IMR-90 (cell line): ENCODE measurements around the gene RPL39. TPM values are rescaled to one million over a fixed set of nuclear protein-coding genes. Genes with fewer than 3 reads are reported as not detected.

Source experiments
- ATAC-seq: fragments of 200-7000 bp; cut with Tn5 transposase; 2 replicates; pipeline ENCODE4 v1.9.1; 2020; ENCODE audit warnings: low read depth, mild to moderate bottlenecking, moderate library complexity
- BruUV-seq: library from RNA; stranded (reverse); fragments of 400-500 nt; replicated peaks from 2 replicates; lab custom pipeline; 2021; lab: Mats Ljungman, UMichigan
- CTCF ChIA-PET: fragments of 300-600 bp; formaldehyde crosslinking; extraction: SDS; loops from one replicate; lab custom pipeline; 2021; ENCODE audit warnings: antibody characterized with exemption; lab: Yijun Ruan, JAX
- POLR2A ChIA-PET: fragments of 300-600 bp; sonication (Branson Sonifier 250); formaldehyde crosslinking; loops from one replicate; lab custom pipeline; 2022; ENCODE audit warnings: antibody characterized with exemption; ENCODE audit not compliant: unreplicated experiment; lab: Charles Lee
- DNase-seq: peaks from one replicate; pipeline ENCODE4 v3.0.0; 2013
- H2AFZ ChIP-seq: replicated peaks from 2 replicates; pipeline ENCODE3; 2013; ENCODE audit warnings: low read length, mild to moderate bottlenecking; ENCODE audit not compliant: poor library complexity
- H2AK5ac ChIP-seq: 2 replicates; pipeline ENCODE4 v1.6.1; 2013; ENCODE audit warnings: low read depth, low read length, inconsistent platforms
- H2AK9ac ChIP-seq: replicated peaks from 2 replicates; pipeline ENCODE3; 2013; ENCODE audit warnings: mild to moderate bottlenecking, low read depth, low read length, moderate library complexity; ENCODE audit not compliant: poor library complexity
- H2BK120ac ChIP-seq: 2 replicates; pipeline ENCODE4 v1.6.1; 2013; ENCODE audit warnings: low read depth, low read length, inconsistent platforms
- H2BK15ac ChIP-seq: 3 replicates; pipeline ENCODE4 v1.6.1; 2013; ENCODE audit warnings: low read depth, low read length, inconsistent platforms
- H2BK20ac ChIP-seq: 2 replicates; pipeline ENCODE4 v1.6.1; 2013; ENCODE audit warnings: low read depth, mild to moderate bottlenecking, inconsistent platforms, low read length, moderate library complexity
- H2BK5ac ChIP-seq: 2 replicates; pipeline ENCODE4 v1.6.1; 2013; ENCODE audit warnings: mild to moderate bottlenecking, low read depth, low read length, inconsistent platforms; ENCODE audit not compliant: poor library complexity, severe bottlenecking
- H3K14ac ChIP-seq: replicated peaks from 2 replicates; pipeline ENCODE4 v1.6.1; 2013; ENCODE audit warnings: low read depth, low read length, inconsistent platforms
- H3K18ac ChIP-seq: 2 replicates; pipeline ENCODE4 v1.6.1; 2013; ENCODE audit warnings: low read depth, low read length, control low read depth
- H3K23ac ChIP-seq: 2 replicates; pipeline ENCODE4 v1.6.1; 2013; ENCODE audit warnings: low read depth, low read length, inconsistent platforms
- H3K27ac ChIP-seq: 2 replicates; pipeline ENCODE4 v1.5.1; 2013; ENCODE audit warnings: mild to moderate bottlenecking, control low read depth, low read length; ENCODE audit not compliant: insufficient read depth
- H3K27me3 ChIP-seq: 2 replicates; pipeline ENCODE4 v1.6.1; 2013; ENCODE audit warnings: low read length; ENCODE audit not compliant: control insufficient read depth, insufficient read depth
- H3K36me3 ChIP-seq: 2 replicates; pipeline ENCODE4 v1.6.1; 2013; ENCODE audit warnings: low read length, mixed read lengths; ENCODE audit not compliant: control insufficient read depth, insufficient read depth
- H3K4ac ChIP-seq: 2 replicates; pipeline ENCODE4 v1.6.1; 2013; ENCODE audit warnings: low read depth, low read length, inconsistent platforms
- H3K4me1 ChIP-seq: 2 replicates; pipeline ENCODE4 v1.6.1; 2013; ENCODE audit warnings: low read length, mixed read lengths; ENCODE audit not compliant: control insufficient read depth, insufficient read depth
- H3K4me2 ChIP-seq: 2 replicates; pipeline ENCODE4 v1.6.1; 2013; ENCODE audit warnings: low read depth, mild to moderate bottlenecking, control low read depth, low read length, moderate library complexity
- H3K4me3 ChIP-seq: 2 replicates; pipeline ENCODE4 v1.5.1; 2013; ENCODE audit warnings: low read depth, mild to moderate bottlenecking, control low read depth, low read length, moderate library complexity; ENCODE audit not compliant: insufficient read depth
- H3K56ac ChIP-seq: 2 replicates; pipeline ENCODE4 v1.6.1; 2013; ENCODE audit warnings: low read length, inconsistent platforms; ENCODE audit not compliant: insufficient read depth; ENCODE audit errors: extremely low read depth
- H3K79me1 ChIP-seq, 2 experiments: 2 replicates each; pipeline ENCODE4 v1.6.1; 2013; ENCODE audit warnings: low read length in 2 of 2, inconsistent platforms in 1 of 2, low read depth in 1 of 2
- H3K9ac ChIP-seq: 2 replicates; pipeline ENCODE4 v1.6.1; 2013; ENCODE audit warnings: low read depth, low read length, control low read depth
- H3K9me1 ChIP-seq: 2 replicates; pipeline ENCODE4 v1.6.1; 2013; ENCODE audit warnings: low read length, inconsistent platforms; ENCODE audit not compliant: insufficient read depth
- H3K9me3 ChIP-seq: 2 replicates; pipeline ENCODE4 v1.6.1; 2013; ENCODE audit warnings: low read length; ENCODE audit not compliant: control insufficient read depth, insufficient read depth
- H4K20me1 ChIP-seq: 2 replicates; pipeline ENCODE4 v1.6.1; 2013; ENCODE audit warnings: low read length, inconsistent platforms; ENCODE audit not compliant: insufficient read depth
- H4K5ac ChIP-seq: 2 replicates; pipeline ENCODE4 v1.6.1; 2013; ENCODE audit warnings: mild to moderate bottlenecking, low read depth, low read length, control low read depth
- H4K8ac ChIP-seq, 2 experiments: 2 replicates each; pipeline ENCODE4 v1.6.1; 2013; ENCODE audit warnings: low read depth in 2 of 2, low read length in 2 of 2, control low read depth in 1 of 2, inconsistent platforms in 1 of 2
- H4K91ac ChIP-seq: 2 replicates; pipeline ENCODE4 v1.6.1; 2013; ENCODE audit warnings: low read depth, low read length, inconsistent platforms; ENCODE audit not compliant: insufficient read depth
- CEBPB ChIP-seq: IDR thresholded peaks from 2 replicates; pipeline ENCODE4 v1.6.1; 2012; ENCODE audit warnings: low read depth, low read length, improper control_type of control experiment
- FOS ChIP-seq: fragments of 150-350 bp; IDR thresholded peaks from 2 replicates; pipeline ENCODE4 v1.6.1; 2016; ENCODE audit warnings: low read depth, low read length
- MAZ ChIP-seq: IDR thresholded peaks from 2 replicates; pipeline ENCODE4 v1.6.1; 2012; ENCODE audit warnings: low read depth, mild to moderate bottlenecking, low read length, improper control_type of control experiment, moderate library complexity, borderline replicate concordance
- POLR2A ChIP-seq: IDR thresholded peaks from 2 replicates; pipeline ENCODE4 v1.6.1; 2012; ENCODE audit warnings: mild to moderate bottlenecking, low read depth, low read length
- SMC3 ChIP-seq: fragments of 150-350 bp; IDR thresholded peaks from 2 replicates; pipeline ENCODE4 v1.6.1; 2016; ENCODE audit warnings: low read depth, mild to moderate bottlenecking, antibody characterized with exemption, low read length, moderate library complexity
- WGBS, 2 experiments: methylation state at CpG; one replicate each; pipeline versions ENCODE4 v1.1.5 to v1.1.7; 2013; ENCODE audit warnings: missing lambda C conversion rate in 2 of 2; ENCODE audit not compliant: insufficient read length in 1 of 2; ENCODE audit errors: extremely low coverage in 2 of 2; 5-methylcytosine and 5-hydroxymethylcytosine counted together
- dilution Hi-C: fragments of 300-500 bp; cut with HindIII; formaldehyde crosslinking; loops from one replicate; pipeline ENCODE4 v1.14.3; 2018; ENCODE audit warnings: low sequenced_read_pairs; ENCODE audit not compliant: unreplicated experiment
- in situ Hi-C: fragments of 300-500 bp; cut with MboI; formaldehyde crosslinking; loops from 3 replicates; pipeline ENCODE4 v1.14.3; 2019; ENCODE audit warnings: low sequenced_read_pairs, inconsistent platforms, mixed read lengths
- intact Hi-C: fragments of 100-400 bp; cut with micrococcal nuclease; formaldehyde crosslinking; loops from 2 replicates; pipeline ENCODE4 v1.10.0; 2022
- polyA plus RNA-seq, 3 experiments: library from polyadenylated mRNA; depleted of rRNA; stranded (reverse); fragments of >200 nt; gene quantifications; 2 replicates each; pipeline ENCODE4 v1.2.3, GENCODE V29; 2012; ENCODE audit warnings: low replicate concordance in 1 of 3
- total RNA-seq: library from RNA; depleted of rRNA; stranded (reverse); fragments of >200 nt; gene quantifications from 2 replicates; pipeline ENCODE4 v1.2.3, GENCODE V29; 2012

RPL39 gene
- total and polyA plus RNA-seq, 2 of the 4 experiments (the other 2 are of a cell fraction): 681 to 2,357 TPM

- no peak for ATAC-seq
- H3K36me3 ChIP-seq: no peaks in the 10 kb centered on the region
- H4K91ac ChIP-seq: no peak overlapping the region
- H2BK20ac ChIP-seq: no peak overlapping the region
- H3K56ac ChIP-seq: no peak overlapping the region
- no TSS peak for BruUV-seq
- H3K9me3 ChIP-seq: no peaks in the 10 kb centered on the region
- H3K14ac ChIP-seq: no peak overlapping the region
- H3K27me3 ChIP-seq: no peaks in the 10 kb centered on the region
- CTCF ChIA-PET: no interaction called here
- H3K79me1 ChIP-seq: no peaks in the 10 kb centered on the region
- no peak for TF ChIP-seq FOS
- no peak for TF ChIP-seq SMC3
- TF ChIP-seq MAZ: no peak
- no peak for TF ChIP-seq POLR2A
- no peak for TF ChIP-seq CEBPB
- H2AK5ac ChIP-seq: no peak overlapping the region
- H3K18ac ChIP-seq: no peak overlapping the region
- H3K9me1 ChIP-seq: no peaks in the 10 kb centered on the region
- WGBS, 2 experiments: no CpG with 5 or more reads among the region's 18 CpGs
- no peak overlapping the region for H3K4ac ChIP-seq
- dilution Hi-C loops (no loop called here), intact Hi-C loops (no loop called here), in situ Hi-C loops (no loop called here)
- no peak overlapping the region for H2BK120ac ChIP-seq
- no peak overlapping the region for H2BK5ac ChIP-seq
- H2BK15ac ChIP-seq: no peak overlapping the region
- H4K20me1 ChIP-seq: no peaks in the 10 kb centered on the region
- POLR2A ChIA-PET: no interaction called here
- H3K23ac ChIP-seq: no peak overlapping the region
- no peak overlapping the region for H3K4me2 ChIP-seq
- H3K4me1 ChIP-seq: peaks cover 8% of the 10 kb centered on the region
- H2AK9ac ChIP-seq: no peak overlapping the region
- H2AFZ ChIP-seq: no peak overlapping the region
- H3K9ac ChIP-seq: no peak overlapping the region
- H4K8ac ChIP-seq: no peak overlapping the region
- H3K4me3 ChIP-seq: no peak overlapping the region
- no peak overlapping the region for H3K27ac ChIP-seq
- DNase-seq: no peak
- no peak overlapping the region for H4K5ac ChIP-seq
Observed at GRCh38 chrX:119760026-119760877, 31.2 kb downstream of the RPL39 start.
